NCI-H1436 treated with DMSO at 0.1 percent for 48 hours (cell line): ENCODE measurements around the gene TANGO6.

Experiments
- DNase-seq: peaks from one replicate; lab custom pipeline; 2025; lab: John Stamatoyannopoulos, UW

TANGO6 gene

GRCh38 chr16:68866933-68867332, 23.6 kb downstream of the TANGO6 start:
- no peak for DNase-seq

- DNase-seq: no peak
Observed at GRCh38 chr16:68869492-68870088, 26.3 kb downstream of the TANGO6 start.

- DNase-seq: no peak
Observed at GRCh38 chr16:68873635-68874471, 30.5 kb downstream of the TANGO6 start.

- no peak for DNase-seq
Observed at GRCh38 chr16:68875871-68876270, 32.5 kb downstream of the TANGO6 start.

- no peak for DNase-seq
Observed at GRCh38 chr16:68883685-68884084, 40.4 kb downstream of the TANGO6 start.

- DNase-seq: no peak
Observed at GRCh38 chr16:68884401-68884800, 41.1 kb downstream of the TANGO6 start.

GRCh38 chr16:68884861-68885720, 41.8 kb downstream of the TANGO6 start:
- DNase-seq: no peak

- DNase-seq: no peak
Observed at GRCh38 chr16:68887107-68887506, 43.8 kb downstream of the TANGO6 start.

- no peak for DNase-seq
Observed at GRCh38 chr16:68889508-68890150, 46.3 kb downstream of the TANGO6 start.

- DNase-seq: no peak
Observed at GRCh38 chr16:68892214-68892613, 48.9 kb downstream of the TANGO6 start.

- no peak for DNase-seq
Observed at GRCh38 chr16:68892898-68893297, 49.6 kb downstream of the TANGO6 start.

GRCh38 chr16:68893710-68894705, 50.7 kb downstream of the TANGO6 start:
- DNase-seq: no peak

- no peak for DNase-seq
Observed at GRCh38 chr16:68894714-68895113, 51.4 kb downstream of the TANGO6 start.

GRCh38 chr16:68898026-68898425, 54.7 kb downstream of the TANGO6 start:
- DNase-seq: no peak

GRCh38 chr16:68900009-68900408, 56.7 kb downstream of the TANGO6 start:
- no peak for DNase-seq

- peak; percentile 82 for DNase-seq
Observed at GRCh38 chr16:68902003-68902968, 59.0 kb downstream of the TANGO6 start.

- no peak for DNase-seq
Observed at GRCh38 chr16:68902969-68903345, 59.6 kb downstream of the TANGO6 start.

- DNase-seq: no peak
Observed at GRCh38 chr16:68907297-68907696, 64.0 kb downstream of the TANGO6 start.

GRCh38 chr16:68907781-68908181, 64.5 kb downstream of the TANGO6 start:
- no peak for DNase-seq
